Endothelial cell of umbilical vein (primary cell): ENCODE results near the gene CLIC6. TPM values are rescaled to one million over a fixed set of nuclear protein-coding genes. Genes with fewer than 3 reads are reported as not detected.

Source experiments
- BruUV-seq: library from RNA; stranded (reverse); fragments of 400-500 nt; replicated peaks from 2 replicates; lab custom pipeline; 2021; lab: Mats Ljungman, UMichigan
- CTCF ChIA-PET: fragments of 300-600, 350-600 bp; sonication (Branson Sonifier 250); formaldehyde crosslinking; loops from one replicate; lab custom pipeline; 2021; ENCODE audit warnings: antibody characterized with exemption, inconsistent platforms; lab: Charles Lee
- POLR2A ChIA-PET: fragments of 300-600, 350-600 bp; sonication (Branson Sonifier 250); formaldehyde crosslinking; loops from one replicate; lab custom pipeline; 2021; ENCODE audit warnings: antibody characterized with exemption, inconsistent platforms; lab: Charles Lee
- DNase-seq: peaks from one replicate; pipeline ENCODE4 v3.0.0-alpha.2; 2011; ENCODE audit warnings: low read depth, low spot score
- FAIRE-seq: peaks from 2 replicates; lab custom pipeline; 2011; peaks lifted over from hg19 to GRCh38; lab: Jason Lieb, UNC
- H2AFZ ChIP-seq: 2 replicates; pipeline ENCODE4 v1.6.0; 2012; ENCODE audit warnings: low read depth, low read length, control low read depth, inconsistent platforms
- H3K27ac ChIP-seq: 2 replicates; pipeline ENCODE4 v1.5.1; 2011; ENCODE audit warnings: low read depth, mild to moderate bottlenecking, control low read depth, low read length, moderate library complexity; ENCODE audit not compliant: insufficient read depth
- H3K27me3 ChIP-seq, 2 experiments: 2 replicates each; pipeline versions ENCODE4 v1.6.0 to v1.6.1; 2011; ENCODE audit warnings: low read length in 2 of 2, mixed read lengths in 1 of 2; ENCODE audit not compliant: control insufficient read depth in 2 of 2, insufficient read depth in 2 of 2
- H3K36me3 ChIP-seq, 2 experiments: 2 replicates in 1 of 2; 3 replicates in 1 of 2; pipeline ENCODE4 v1.5.1; 2011; ENCODE audit warnings: low read length in 2 of 2, mild to moderate bottlenecking in 1 of 2, moderate library complexity in 1 of 2; ENCODE audit not compliant: control insufficient read depth in 2 of 2, insufficient read depth in 2 of 2; ENCODE audit errors: extremely low read depth in 1 of 2
- H3K4me1 ChIP-seq: 3 replicates; pipeline ENCODE4 v1.5.1; 2011; ENCODE audit warnings: mild to moderate bottlenecking, low read length; ENCODE audit not compliant: control insufficient read depth, insufficient read depth; ENCODE audit errors: extremely low read depth
- H3K4me2 ChIP-seq: 2 replicates; pipeline ENCODE4 v1.6.1; 2011; ENCODE audit warnings: low read length, control low read depth, mixed read lengths; ENCODE audit not compliant: insufficient read depth
- H3K4me3 ChIP-seq, 3 experiments: fragments of 200-600 bp in 1 of 3; sonication (generic), shearing (Covaris generic) in 1 of 3; replicated peaks in 1 of 3; 2 replicates each; pipeline ENCODE4 v1.5.1; 2011 to 2016; ENCODE audit warnings: control low read depth in 3 of 3, low read length in 3 of 3, mild to moderate bottlenecking in 2 of 3, inconsistent platforms in 1 of 3, low read depth in 1 of 3, moderate library complexity in 1 of 3; ENCODE audit not compliant: insufficient read depth in 1 of 3
- H3K79me2 ChIP-seq: 2 replicates; pipeline ENCODE4 v1.6.0; 2012; ENCODE audit warnings: low read length, inconsistent platforms; ENCODE audit not compliant: control insufficient read depth, insufficient read depth
- H3K9ac ChIP-seq: replicated peaks from 2 replicates; pipeline ENCODE3; 2011; ENCODE audit warnings: low read length, control low read depth; ENCODE audit not compliant: insufficient read depth; ENCODE audit errors: extremely low read depth
- H3K9me1 ChIP-seq: replicated peaks from 3 replicates; pipeline ENCODE4 v1.6.0; 2011; ENCODE audit warnings: mild to moderate bottlenecking, low read length; ENCODE audit not compliant: control insufficient read depth, insufficient read depth; ENCODE audit errors: extremely low read depth
- H3K9me3 ChIP-seq: replicated peaks from 2 replicates; pipeline ENCODE4 v1.5.1; 2012; ENCODE audit warnings: low read length, inconsistent platforms; ENCODE audit not compliant: control insufficient read depth, insufficient read depth
- H4K20me1 ChIP-seq: replicated peaks from 2 replicates; pipeline ENCODE3; 2011; ENCODE audit warnings: mild to moderate bottlenecking, low read length; ENCODE audit not compliant: control insufficient read depth, insufficient read depth; ENCODE audit errors: extremely low read depth
- EZH2 ChIP-seq: IDR thresholded peaks from 2 replicates; pipeline ENCODE4 v1.6.1; 2012; ENCODE audit warnings: borderline replicate concordance, low read depth, mild to moderate bottlenecking, moderate library complexity, low read length, inconsistent platforms; ENCODE audit not compliant: severe bottlenecking
- FOS ChIP-seq: IDR thresholded peaks from 2 replicates; pipeline ENCODE4 v1.6.1; 2011; ENCODE audit warnings: mild to moderate bottlenecking, low read length, moderate library complexity, borderline replicate concordance; ENCODE audit not compliant: insufficient read depth
- GATA2 ChIP-seq: IDR thresholded peaks from 2 replicates; pipeline ENCODE4 v1.7.0; 2011; ENCODE audit warnings: low read depth, mild to moderate bottlenecking, moderate library complexity, mixed read lengths, low read length; ENCODE audit not compliant: insufficient read length, insufficient read depth
- JUN ChIP-seq: IDR thresholded peaks from 2 replicates; pipeline ENCODE4 v1.6.1; 2011; ENCODE audit warnings: borderline replicate concordance, low read depth; ENCODE audit not compliant: insufficient read length, insufficient read depth
- MYC ChIP-seq: IDR thresholded peaks from one replicate; pipeline ENCODE4 v1.6.1; 2011; ENCODE audit warnings: mild to moderate bottlenecking, low read depth, low read length
- POLR2A ChIP-seq: IDR thresholded peaks from 2 replicates; pipeline ENCODE4 v1.6.1; 2012; ENCODE audit warnings: low read depth, mild to moderate bottlenecking, control low read depth, low read length
- POLR2AphosphoS5 ChIP-seq: IDR thresholded peaks from 2 replicates; pipeline ENCODE4 v1.6.1; 2012; ENCODE audit warnings: low read depth, mild to moderate bottlenecking, control low read depth, low read length, moderate library complexity; ENCODE audit not compliant: insufficient read depth
- dilution Hi-C: fragments of 300-500 bp; cut with MboI; formaldehyde crosslinking; loops from one replicate; pipeline ENCODE4 v1.15.0; 2019; ENCODE audit warnings: low sequenced_read_pairs; ENCODE audit not compliant: extremely low pct_ligation_motif_present
- intact Hi-C: fragments of 100-400 bp; cut with micrococcal nuclease; formaldehyde crosslinking; loops from one replicate; pipeline ENCODE4 v1.10.0; 2022
- polyA plus RNA-seq, 4 experiments: library from polyadenylated mRNA; depleted of rRNA in 3 of 4; stranded (reverse) in 3 of 4; unstranded in 1 of 4; fragments of >200 nt; gene quantifications; 2 replicates each; pipeline versions ENCODE4 v1.2.1 to v1.2.3, GENCODE V29; 2011 to 2012; ENCODE audit warnings: missing spikeins in 1 of 4
- total RNA-seq: library from RNA; stranded (reverse); gene quantifications from 2 replicates; pipeline ENCODE4 v1.2.3, GENCODE V29; 2021
- TF ChIP-seq, protein P1 (sequence below): IDR thresholded peaks from 2 replicates; pipeline ENCODE4 v1.6.1; 2011; ENCODE audit not compliant: insufficient read depth, insufficient read length
- TF ChIP-seq, protein P2 (sequence below), 2 donors: IDR thresholded peaks; 1 replicate in 1 of 2; 2 replicates in 1 of 2; pipeline ENCODE4 v1.5.1; 2011; ENCODE audit warnings: low read length in 2 of 2, mild to moderate bottlenecking in 2 of 2, moderate library complexity in 2 of 2, control low read depth in 1 of 2, inconsistent platforms in 1 of 2, low read depth in 1 of 2; ENCODE audit not compliant: insufficient read depth in 1 of 2; ENCODE audit errors: extremely low read depth in 1 of 2

CLIC6 gene
- total and polyA plus RNA-seq, 2 donors (not counting 3 experiments of a cell fraction or from before 2014, with no cell fraction given) = not detected

DNA sequence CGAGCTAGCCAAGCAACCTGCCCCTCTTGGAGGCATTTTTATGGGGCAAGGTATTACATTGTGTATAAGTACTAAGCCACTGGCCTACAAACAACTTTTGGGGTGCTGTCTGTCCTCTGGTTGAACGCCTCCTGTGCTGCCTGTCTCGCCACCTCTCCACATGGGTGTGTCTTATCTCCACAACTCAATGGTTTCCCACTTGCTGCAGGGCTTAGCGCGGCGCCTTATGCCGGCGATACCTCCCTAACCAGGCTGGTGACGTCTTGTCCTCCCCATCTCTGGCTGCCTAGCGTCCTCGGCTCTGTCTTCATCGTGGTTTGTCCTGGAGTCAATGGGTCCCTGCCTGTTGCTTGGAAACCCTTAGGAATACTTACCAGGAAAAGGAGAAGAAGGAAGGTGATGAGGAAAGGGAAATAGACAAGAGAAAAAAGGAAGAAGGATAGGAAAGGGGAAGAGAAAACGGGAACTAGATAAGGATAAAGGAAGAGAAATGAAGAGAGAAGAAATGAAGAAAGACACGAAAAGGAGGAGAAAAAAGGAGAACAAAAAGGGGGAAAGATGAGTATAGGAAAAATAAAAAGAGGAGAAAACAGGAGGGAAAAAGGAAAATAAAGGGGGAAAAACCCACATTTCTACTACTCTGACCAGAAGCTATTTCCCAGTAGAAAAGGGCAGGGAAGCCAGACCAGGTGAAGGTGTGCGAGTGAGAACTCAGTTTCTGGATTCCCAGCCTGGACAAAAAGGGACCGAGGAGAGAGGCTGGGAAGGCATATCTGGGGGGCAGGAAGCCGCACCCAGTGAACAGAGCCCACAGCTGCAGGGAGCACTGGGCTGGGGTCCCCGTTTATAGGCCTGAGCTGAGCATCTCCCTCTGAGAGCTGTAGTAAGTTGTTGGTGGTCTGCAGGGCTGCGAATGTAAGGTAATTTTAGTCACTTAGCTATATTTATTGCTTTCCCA, 86.2 kb downstream of the CLIC6 start:
- ChIA-PET POLR2A (no interaction called here), CTCF (interaction anchor here (1.3 to 4.9 kb wide), 2 partner anchors 9 to 1085 kb away, joined by 4 to 24 read pairs; no protein-coding TSS in a partner anchor)
- Histone ChIP-seq H3K4me2 (no peak overlapping the region), H3K79me2 (no peaks in the 10 kb centered on the region), H2AFZ (no peak overlapping the region), H3K27ac (no peak overlapping the region), H3K9me3 (no peaks in the 10 kb centered on the region), H3K36me3 (no peaks in the 10 kb centered on the region), H3K9me1 (no peaks in the 10 kb centered on the region), H3K27me3 (peaks cover 28 to 29% of the 10 kb centered on the region in 2 experiments), H3K4me1 (no peaks in the 10 kb centered on the region), H3K9ac (no peak overlapping the region), H3K4me3 (no peak overlapping the region), H4K20me1 (no peaks in the 10 kb centered on the region)
- no TSS peak for BruUV-seq
- intact Hi-C loops (no loop called here), dilution Hi-C loops (no loop called here)
- FAIRE-seq (no peak), DNase-seq (no peak)
- TF ChIP-seq POLR2A = no peak

DNA sequence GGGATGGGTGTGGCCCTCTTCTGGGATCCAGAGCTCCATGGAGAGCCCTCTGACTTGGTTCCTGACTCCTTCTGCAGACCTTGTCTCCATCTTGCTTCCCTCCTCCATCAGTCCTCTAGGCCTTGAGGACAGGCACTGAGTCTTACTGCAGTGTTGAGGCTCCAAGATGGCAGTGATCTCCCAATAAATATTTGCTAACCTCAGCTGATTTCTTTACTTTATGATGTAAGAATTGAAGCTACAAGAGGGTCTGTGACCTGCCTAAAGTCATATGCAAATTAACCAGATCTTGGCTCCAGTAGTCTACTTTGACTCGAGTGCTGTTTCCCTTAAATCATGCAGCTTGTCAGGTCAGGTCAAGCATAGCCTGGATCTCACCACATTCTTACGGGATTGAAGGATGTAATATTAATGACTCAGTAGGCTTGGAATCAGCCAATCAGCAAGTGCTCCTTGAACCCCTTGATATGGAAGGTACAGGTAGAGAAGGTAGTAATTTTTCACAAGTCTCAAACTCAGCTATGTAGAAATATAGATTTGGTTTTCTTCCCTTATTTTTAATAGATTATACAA, 93.0 kb downstream of the CLIC6 start:
- no TSS peak for BruUV-seq
- intact Hi-C loops (no loop called here), dilution Hi-C loops (no loop called here)

More for the DNA sequence above, 93.0 kb downstream of the CLIC6 start:
- no peaks in the 10 kb centered on the region for H3K4me1 ChIP-seq
- H3K9ac ChIP-seq = no peak overlapping the region
- DNase-seq (no peak), FAIRE-seq (no peak)
- no peaks in the 10 kb centered on the region for H4K20me1 ChIP-seq
- no peak overlapping the region for H3K27ac ChIP-seq
- TF ChIP-seq, protein P1, sequence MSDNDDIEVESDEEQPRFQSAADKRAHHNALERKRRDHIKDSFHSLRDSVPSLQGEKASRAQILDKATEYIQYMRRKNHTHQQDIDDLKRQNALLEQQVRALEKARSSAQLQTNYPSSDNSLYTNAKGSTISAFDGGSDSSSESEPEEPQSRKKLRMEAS = no peak
- TF ChIP-seq JUN (no peak), POLR2A (no peak), GATA2 (no peak), POLR2AphosphoS5 (no peak), EZH2 (no peak), MYC (no peak), FOS (no peak)
- TF ChIP-seq, protein P2, sequence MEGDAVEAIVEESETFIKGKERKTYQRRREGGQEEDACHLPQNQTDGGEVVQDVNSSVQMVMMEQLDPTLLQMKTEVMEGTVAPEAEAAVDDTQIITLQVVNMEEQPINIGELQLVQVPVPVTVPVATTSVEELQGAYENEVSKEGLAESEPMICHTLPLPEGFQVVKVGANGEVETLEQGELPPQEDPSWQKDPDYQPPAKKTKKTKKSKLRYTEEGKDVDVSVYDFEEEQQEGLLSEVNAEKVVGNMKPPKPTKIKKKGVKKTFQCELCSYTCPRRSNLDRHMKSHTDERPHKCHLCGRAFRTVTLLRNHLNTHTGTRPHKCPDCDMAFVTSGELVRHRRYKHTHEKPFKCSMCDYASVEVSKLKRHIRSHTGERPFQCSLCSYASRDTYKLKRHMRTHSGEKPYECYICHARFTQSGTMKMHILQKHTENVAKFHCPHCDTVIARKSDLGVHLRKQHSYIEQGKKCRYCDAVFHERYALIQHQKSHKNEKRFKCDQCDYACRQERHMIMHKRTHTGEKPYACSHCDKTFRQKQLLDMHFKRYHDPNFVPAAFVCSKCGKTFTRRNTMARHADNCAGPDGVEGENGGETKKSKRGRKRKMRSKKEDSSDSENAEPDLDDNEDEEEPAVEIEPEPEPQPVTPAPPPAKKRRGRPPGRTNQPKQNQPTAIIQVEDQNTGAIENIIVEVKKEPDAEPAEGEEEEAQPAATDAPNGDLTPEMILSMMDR (IDR thresholded peaks at IDR 0.05; ENCODE audit: extremely low read depth in 1 of 2, insufficient read depth in 1 of 2, low read depth in 1 of 2, low read length in 2 of 2) = no peak
- no peak overlapping the region for H3K4me3 ChIP-seq
- no peak overlapping the region for H2AFZ ChIP-seq
- H3K36me3 ChIP-seq = no peaks in the 10 kb centered on the region
- H3K79me2 ChIP-seq = no peaks in the 10 kb centered on the region
- ChIA-PET CTCF (interaction anchor here (1.1 to 6.1 kb wide), 4 partner anchors 11 to 40 kb away, joined by 3 to 26 read pairs (median 4); no protein-coding TSS in a partner anchor), POLR2A (no interaction called here)
- H3K9me3 ChIP-seq = no peaks in the 10 kb centered on the region
- no peaks in the 10 kb centered on the region for H3K9me1 ChIP-seq
- no peak overlapping the region for H3K4me2 ChIP-seq
- peaks cover 0 to 8% of the 10 kb centered on the region in 2 experiments for H3K27me3 ChIP-seq
